Putamen (tissue), 1 donor: Measurements from ENCODE around the gene KLK14.

Source experiments
- DNase-seq: peaks from one replicate; pipeline ENCODE4 v3.0.0-alpha.2; 2016; ENCODE audit warnings: low spot score

Gene KLK14

GRCh38 chr19:51044327-51044726, 38.4 kb downstream of the KLK14 start:
- no peak for DNase-seq

GRCh38 chr19:51043497-51043896, 39.2 kb downstream of the KLK14 start:
- DNase-seq = no peak

GRCh38 chr19:51040151-51040550, 42.5 kb downstream of the KLK14 start:
- DNase-seq = no peak

- DNase-seq = no peak
Observed at GRCh38 chr19:51036519-51036918, 46.2 kb downstream of the KLK14 start.

GRCh38 chr19:51034704-51035103, 48.0 kb downstream of the KLK14 start, which contains the start of gene KLK12:
Gene KLK12 (minus strand): TSS chr19:51035002. CDS start chr19:51034621, 381 bp downstream.
- DNase-seq = no peak

- DNase-seq = no peak
Observed at GRCh38 chr19:51031880-51032225, 50.8 kb downstream of the KLK14 start.

- DNase-seq = no peak
Observed at GRCh38 chr19:51031220-51031879, 51.3 kb downstream of the KLK14 start.

- DNase-seq = no peak
Observed at GRCh38 chr19:51030631-51031030, 52.1 kb downstream of the KLK14 start.

GRCh38 chr19:51029718-51030117, 53.0 kb downstream of the KLK14 start:
- no peak for DNase-seq
